SHP77 (cell line): ENCODE data around the gene FARS2.

Experiments
- DNase-seq, 2 experiments: peaks; one replicate each; lab custom pipeline; 2025; lab: John Stamatoyannopoulos, UW

The FARS2 gene

DNA sequence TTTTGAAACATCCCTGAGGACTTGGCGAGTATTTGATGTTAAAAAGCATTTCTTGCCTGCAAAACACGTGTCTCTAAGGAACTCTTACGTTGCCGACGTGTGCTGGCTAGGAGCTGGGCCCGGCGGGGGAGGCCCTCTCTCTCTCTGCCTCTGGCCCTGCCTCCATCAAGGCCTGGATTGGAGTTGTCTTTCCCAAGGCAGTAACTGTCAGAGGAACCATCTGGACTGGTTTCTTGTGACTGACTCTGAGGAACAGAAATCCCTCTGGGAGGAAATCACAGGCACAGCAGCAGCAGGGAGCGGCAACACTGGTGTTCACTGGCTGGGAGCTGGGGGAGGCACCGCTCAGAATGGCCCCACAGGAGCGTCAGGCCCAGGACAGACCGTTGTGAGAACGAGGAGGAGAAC is 501.3 kb downstream of the FARS2 start:
- no peak for DNase-seq

DNA sequence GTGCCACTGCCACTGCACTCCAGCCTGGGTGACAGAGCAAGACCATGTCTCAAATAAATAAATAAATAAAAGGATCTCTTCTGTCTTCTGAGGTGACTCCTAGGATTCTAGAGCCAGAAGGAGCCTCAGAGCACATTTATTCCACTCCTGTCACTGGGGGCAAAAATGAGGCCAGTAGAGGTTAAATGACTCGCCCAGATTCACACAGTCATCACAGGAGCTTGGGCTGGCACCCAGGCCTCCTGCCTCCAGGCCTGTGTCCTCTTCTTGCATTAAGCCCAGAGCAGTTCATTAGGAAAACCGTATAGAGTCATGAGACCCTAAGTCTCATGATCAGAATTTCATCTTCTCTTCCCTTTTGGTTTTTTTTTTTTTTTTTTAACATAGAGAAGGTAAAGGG is 502.1 kb downstream of the FARS2 start:
- DNase-seq: no peak

DNA sequence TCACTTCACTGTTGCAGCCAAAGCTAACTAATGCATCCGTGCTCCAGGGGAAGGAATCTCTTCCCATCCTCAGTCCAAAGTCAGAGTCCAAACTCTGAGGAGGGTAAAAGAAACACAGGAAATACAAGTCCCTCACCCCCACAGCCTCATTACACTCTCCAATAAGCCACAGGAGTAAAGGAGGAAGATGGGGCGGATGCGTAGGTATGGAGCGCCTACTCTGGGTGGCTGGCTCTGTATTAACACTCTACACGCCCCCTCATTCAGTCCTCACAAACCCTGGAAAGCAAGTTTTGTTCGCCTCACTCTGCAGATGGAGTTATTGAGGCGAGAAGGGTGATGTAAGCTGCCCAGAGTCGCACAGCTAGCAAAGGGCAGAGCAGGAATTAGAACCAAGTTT is 502.6 kb downstream of the FARS2 start:
- DNase-seq: peak in 1 of 2 experiments; percentile 28

DNA sequence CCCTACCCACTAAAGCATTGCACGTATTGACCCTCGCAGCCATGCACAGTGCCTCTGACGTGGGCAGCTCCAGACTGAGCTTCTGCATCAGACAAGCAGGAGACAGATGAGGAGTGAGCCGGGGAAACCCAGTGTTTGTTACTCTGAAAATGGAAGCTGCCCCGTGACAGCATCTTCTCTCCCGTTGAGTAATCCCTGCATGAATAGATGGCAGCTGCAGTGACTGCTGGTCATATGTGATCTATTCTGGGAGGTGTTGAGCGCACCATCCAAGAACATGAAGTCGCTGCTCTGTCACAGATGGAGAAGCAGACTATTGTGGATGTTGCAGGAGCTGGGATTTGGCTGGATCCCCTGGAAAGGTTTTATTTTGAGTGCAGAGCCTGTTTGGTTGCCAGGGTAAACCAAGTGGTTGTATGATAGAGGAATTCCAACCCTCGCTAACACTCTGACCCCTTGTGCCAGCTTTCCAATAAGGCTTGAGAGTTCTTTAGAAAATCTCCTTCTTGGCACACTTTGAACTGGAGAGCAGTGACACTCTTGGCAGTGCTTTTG is 503.2 kb downstream of the FARS2 start:
- DNase-seq: peak; percentile 62 to 66

DNA sequence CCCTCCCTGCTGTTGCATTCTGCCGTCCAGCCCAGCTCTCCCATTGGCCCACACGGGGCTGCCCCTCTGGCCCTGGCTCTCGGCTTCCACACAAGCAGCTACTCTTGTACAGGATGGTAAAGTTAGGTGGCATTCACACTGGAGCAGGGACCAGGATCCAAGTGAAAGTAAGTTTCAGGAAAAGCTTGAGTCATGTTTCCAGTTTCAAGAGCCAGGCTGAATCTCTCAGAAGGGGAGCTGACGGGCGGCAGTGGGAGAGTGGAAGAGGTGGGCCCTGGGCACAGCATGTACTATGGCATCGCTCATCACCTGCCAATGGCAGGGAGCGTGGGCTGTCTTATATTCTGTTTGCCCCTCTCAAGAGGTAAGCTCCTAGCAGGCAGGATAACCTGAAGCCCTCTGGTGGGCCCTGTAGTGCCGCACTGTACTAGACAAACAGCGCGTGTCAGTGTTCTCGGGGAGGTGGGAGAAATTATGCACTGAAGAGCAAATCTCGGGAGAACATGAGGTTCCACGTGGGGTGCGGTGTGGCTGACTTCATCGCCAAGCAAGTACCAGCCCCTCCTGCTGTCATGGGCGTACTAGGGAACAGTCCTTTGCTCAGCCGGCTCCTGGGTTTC is 503.9 kb downstream of the FARS2 start:
- no peak for DNase-seq

DNA sequence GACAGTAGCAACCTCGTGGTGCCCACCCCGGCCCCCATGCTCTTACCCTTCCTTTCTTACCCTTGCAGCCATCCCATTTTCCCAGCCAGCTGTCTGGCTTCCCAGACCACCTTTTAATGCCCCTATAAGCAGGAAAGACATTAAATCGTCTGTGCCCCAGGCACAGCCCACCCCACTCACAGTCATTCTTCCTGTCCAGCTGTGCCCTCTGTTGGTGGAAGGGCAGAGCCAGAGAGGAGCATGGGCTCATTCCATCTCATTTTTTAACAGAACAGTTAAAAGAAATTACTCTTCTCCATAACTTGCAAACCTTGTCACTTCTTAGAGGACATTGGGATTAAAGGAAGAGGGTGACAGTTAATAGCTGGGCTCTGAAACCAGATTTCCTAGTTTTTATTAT is 504.9 kb downstream of the FARS2 start:
- no peak for DNase-seq

DNA sequence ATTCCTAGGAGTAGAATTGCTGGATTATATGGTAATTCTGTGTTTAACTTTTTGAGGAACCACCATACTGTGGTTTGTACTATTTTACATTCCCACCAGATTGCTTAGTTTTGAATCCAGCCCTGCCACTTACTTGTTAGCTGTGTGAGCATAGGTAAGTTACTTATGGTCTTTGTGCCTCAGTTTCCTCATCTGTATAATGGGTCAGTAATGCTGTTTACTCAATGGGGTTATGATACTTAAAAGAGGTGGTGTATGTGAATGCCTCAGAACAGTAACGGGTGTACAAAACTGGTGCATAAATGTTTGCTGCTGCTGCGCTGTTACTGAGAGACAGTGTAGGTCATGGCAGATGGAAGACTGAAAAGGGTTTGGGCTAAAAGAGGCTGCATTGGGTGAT is 506.2 kb downstream of the FARS2 start:
- no peak for DNase-seq

DNA sequence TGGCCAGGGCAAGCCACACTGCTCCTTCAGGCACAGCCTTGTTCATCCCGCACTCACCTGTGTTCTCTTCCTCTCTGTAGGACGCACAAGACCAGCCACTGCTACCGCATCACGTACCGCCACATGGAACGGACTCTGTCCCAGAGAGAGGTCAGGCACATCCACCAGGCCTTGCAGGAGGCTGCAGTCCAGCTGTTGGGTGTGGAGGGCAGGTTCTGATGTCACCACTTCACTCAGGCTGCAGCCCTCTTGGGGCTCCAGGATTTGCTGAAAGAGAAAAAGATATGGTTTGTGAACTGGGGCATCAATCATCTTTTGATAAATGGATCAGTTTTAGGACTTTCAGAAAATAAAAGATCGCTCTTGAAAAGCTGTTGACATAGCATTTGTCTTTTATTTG is 509.9 kb downstream of the FARS2 start:
- no peak for DNase-seq

DNA sequence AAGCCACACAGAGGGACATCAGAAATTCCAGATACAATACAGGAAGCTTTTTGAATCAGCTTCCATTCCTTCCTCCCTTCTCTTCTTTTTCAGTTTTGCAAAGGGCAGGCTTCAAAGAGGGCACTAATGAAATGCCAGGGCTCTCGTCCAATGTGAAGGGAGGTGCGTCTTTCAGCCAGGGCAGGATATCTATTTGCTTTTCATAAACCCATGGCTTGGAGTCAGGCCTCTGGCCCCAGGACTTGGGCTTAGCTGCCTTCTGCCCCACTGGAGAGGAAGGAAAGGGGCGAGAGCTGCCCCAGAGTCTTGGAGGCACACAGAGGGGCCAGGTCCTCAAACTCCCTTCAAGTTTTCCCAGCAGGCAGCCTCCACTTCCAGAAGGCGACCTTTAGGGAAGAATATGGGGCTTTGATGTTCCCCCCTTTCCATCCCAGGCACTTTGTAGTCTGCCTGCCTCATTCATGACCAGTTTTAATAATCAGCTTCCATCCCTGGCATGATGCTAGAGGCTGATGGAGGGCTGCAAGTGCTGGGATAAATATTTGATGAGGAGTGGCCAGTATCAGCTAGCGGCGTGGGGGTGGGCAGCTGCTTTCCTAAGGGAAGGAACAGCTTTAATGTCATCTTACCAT is 510.6 kb downstream of the FARS2 start:
- DNase-seq: no peak

DNA sequence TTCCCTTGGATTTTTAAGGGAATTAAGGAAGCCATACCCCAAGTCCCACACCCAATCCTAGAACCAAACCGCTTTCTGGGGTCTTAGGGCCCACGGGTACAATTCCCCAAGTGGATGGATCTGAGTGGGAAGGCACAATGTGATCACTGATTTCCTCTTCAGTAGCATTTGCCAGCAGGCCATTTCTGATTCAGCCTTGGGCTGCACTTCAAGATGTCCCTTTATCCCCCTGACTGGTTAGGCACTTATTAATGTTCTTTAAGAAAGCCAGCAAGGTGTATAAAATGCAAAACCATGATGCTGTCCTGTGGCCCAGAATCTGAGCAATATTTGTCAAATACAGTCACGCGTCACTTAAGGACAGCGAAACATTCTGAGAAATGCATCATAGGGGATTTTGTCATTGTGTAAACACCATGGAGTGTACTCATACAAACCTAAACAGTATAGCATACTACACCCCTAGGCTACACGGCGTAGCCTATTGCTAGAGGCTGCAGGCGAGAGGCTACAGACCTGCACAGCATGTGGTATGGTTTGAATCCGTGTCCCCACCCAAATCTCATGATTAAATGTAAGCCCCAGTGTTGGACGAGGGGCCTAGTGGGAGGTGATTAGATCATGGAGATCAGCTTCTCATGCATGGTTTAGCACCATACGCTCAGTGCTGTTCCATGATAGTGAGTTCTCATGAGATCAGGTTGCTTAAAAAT is 511.3 kb downstream of the FARS2 start:
- no peak for DNase-seq

DNA sequence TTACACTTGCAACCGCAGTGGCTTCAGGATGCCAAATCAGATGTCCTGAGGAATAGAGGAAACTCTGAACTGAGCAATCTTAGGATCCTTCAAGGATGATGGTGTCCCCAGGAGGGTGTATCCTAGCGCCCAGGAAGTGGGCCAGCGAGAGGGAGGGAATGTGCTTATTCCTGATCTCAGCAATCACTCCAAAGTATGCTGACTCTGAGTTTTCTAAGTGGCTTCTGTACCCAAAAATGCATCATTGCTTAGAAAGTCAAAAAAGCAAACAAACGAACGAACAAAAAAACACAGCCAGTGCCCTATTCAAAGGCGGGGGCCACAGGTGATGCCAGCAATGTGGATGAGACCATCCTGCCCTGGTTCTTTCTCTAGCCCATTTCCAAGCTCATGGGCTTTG is 514.8 kb downstream of the FARS2 start:
- no peak for DNase-seq

DNA sequence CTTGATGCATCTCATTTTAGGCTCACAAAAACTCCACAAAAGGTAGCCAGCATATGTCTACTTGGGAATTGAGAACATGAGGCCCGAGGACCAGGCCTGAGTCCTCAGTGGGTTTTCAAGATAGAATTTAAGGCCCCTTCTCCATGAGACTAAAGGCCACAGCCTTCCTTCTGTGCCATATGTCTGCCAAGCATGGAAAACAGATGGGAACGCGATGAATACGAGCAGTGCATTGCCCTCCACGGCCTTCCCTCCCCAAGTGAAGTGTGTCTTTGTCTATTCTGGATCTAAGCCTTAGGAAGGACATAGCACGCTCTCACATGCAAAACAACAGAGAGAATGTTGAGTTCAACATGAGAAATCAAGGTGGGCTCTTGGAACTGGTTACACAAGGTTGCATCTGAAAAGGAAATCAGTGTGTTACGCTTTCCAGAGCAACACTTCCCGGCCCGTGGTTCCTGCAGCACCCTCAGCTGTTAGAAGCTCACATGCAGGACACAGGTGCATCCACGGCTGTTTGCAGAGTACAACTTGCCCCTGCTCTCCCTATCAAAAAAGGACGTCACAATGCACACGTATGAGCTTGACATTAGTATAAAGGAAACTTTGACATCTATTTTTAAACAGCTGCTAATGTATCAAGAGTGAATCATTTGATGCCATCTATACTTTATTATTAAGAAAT is 515.5 kb downstream of the FARS2 start:
- no peak for DNase-seq

DNA sequence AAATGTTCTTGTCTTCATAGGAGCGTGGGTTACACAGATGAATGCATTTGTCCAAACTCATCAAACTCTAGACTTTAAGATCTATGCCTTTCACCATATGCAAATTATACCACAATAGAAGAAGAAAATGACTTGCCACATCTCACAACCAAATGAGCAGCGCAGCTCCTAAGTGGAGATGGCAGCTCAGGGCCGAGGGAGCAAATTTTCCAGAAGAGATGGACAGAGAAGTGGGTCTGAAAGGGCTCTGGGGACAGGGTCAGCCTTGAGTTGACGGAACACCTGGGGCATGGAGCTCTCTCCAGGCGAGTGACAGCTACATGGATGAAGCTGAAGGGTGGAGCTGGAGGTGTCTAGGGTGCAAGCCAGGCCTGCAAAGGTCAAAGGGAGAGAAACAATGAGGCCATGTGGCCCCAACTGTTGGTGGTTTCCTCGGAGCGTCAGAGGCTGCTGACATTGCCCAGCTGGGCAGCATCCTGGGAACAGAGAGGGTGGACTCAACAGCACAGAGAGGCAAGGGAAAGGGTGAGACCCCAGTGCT is 517.1 kb downstream of the FARS2 start:
- DNase-seq: no peak

DNA sequence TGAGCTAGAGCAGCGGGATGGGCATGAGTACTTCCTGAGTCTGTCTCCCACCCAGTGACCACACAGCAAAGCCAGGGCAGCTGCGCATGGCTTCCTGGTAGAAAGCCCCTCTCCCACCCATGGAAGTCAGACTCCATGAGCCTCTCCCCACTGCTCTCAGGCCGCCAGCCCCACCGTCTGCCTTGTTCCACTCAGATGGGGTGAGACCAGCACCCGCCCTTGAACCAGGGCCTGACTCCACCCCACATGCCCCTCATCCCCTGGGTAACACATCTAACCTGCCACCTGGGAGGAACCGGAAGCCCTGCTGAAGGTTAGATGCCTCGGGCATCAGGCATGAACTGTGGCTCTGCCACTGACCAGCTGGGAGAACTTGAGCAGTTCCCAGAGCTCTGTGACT is 517.6 kb downstream of the FARS2 start:
- DNase-seq: no peak

DNA sequence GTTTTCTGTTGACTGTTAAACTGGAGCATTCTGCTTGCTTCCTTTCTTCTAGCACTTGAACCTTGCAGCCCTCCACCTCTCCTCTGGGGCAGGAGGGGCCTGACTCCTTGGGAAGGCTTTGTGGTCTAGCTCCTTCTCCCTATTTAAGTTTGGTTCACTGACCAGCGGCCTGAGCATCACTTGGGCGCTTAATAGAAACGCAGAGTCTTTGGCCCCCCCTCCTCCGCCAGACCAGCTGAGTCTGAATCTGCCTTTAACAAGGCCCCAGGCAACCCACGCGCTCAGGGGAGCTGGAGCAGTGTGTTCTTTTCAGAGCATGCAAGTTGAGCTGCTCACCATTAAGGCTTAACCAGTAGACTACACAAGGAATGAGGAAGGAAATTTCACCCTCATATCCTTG is 519.7 kb downstream of the FARS2 start:
- DNase-seq: no peak

DNA sequence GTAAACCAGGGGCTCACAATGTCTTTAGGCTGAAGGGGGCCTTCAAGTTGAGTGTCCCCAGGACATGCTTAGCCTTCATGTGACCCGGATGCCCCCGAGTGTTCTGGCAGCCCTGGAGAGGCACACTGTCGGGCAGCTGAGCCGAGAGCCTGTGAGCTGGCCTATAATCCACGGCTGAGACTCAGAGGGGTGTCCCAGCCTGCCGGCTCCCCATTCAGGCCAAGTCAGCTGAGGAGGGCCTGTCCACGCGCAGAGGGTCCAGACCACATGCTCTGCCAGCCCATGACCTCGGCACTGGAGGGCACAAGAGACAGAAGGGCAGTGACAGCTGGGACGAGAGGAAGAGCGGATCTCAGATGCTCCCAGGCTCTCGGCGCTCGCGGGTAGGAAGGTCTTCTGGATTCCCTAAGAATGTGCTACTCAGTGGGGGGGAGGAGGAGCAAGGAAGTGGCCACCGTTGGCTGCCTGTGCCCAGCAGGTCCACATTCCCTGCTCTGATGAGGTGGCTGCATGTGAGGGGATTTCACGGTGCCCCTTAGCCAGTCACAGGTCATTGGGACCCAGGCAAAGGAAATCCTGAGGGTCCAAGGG is 520.7 kb downstream of the FARS2 start:
- no peak for DNase-seq

DNA sequence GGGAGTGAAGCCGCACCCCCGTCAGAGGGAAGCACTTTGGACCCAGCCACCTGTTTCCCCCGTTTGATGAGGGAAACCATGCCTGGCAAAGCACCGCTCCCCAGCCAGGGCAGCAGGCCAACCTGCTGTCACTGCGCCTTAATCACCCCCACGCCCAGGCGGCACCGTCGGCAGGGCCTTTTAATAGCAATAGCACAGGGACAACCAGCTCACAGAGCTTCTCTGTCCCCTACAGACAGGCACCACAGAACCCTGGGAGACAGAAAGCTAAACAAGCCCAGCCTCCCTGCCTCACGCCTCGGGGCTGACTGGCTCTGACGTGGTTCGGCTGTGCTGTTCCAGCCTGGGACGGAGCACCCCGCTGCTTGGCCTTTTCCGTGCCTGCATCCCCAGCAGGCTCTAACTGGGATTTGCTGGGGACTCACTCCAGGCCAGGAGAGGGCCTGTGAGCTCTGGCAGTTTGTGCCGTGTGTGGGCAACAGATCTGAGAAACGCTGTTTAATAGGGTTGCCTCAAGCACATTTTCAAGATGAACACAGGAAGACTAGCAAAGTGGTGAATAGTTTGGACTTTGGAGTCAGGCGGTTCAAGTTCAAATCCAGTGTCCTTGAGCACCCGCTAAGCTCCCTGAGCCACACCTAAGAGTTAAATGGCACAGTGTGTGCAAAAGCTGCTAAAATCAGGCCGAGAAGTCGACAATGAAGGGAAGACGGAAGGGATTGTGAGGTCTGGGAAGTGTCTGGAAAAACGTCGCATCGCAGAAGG is 521.7 kb downstream of the FARS2 start:
- peak in 1 of 2 experiments; percentile 21 for DNase-seq

DNA sequence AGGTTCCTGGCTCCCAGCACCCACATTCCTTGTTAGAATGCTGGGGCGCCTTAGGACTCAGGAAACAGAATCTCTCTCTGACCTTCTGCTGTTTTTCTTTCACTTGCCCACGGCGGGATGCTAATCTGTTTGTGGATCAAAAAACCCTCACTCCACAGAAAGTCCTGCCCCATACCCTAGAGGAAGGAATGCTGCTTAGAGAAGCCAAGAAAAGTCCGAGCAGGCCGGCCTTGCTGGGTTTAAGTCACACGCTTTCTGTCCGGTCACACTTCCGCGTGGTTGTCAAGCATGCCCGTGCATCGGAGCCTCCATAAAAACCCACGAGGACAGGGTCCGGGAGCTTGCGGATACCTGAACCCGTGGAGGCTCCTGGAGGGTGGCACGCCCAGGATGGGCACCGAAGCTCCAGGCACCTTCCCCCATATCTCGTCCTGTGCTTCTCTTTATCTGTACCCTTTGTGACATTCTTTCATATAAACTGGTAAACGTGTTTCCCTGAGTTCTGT is 522.3 kb downstream of the FARS2 start:
- DNase-seq: no peak

DNA sequence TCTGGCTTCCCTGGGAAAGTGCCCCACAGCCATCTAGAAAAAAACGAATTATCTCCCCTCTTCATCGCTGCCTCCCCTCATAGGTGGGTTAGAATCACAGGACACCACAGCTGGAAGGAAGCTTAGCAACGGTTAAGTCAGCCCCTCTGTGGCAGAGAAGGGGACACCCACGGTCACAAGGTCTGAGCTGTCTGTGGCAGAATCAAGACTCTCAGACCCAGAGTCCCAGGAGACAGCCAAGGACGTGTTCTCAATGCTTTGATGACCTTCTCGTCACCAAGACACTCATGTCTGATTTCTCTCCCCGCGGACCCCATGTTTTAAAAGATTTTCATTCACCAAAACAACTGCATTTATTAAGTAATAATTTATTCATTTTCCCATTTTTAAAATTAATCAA is 523.9 kb downstream of the FARS2 start:
- DNase-seq: no peak

DNA sequence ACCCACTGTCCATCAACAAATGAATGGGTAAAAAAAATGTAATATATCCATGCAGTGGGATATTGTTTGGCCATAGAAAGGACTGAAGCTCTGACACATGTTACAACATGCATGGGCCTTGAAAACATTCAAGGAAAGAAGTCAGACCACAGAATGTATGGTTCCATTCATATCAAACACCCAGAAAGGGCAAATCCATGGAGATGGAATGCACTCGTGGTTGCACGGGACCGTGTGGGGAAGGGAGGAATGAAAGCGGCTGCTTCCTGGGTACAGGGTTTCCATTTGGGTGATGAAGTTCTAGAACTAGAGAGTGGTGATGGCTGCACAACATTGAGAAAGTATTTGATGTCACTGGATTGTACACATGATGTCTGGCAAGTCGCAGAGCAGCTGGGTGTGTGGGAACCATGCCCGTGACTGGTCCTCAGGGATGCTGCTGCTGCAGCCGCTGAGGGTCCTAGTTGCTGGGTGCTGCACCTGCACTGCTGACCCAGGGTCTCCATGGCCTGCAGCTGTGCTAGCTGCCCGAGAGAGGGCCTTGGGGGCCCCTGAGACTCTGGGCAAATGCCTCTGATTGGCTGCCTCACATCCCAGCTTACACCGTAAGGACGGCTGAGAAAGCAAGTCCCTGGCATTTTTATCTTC is 525.1 kb downstream of the FARS2 start:
- no peak for DNase-seq
